Measurements from ENCODE around the gene ARFGEF3. TPM values are rescaled to one million over a fixed set of nuclear protein-coding genes. Genes with fewer than 3 reads are reported as not detected.

The ARFGEF3 gene
- total RNA-seq, 1 experiment from 2014 or later: 7.8 TPM

- CTCF ChIA-PET: no interaction called here
- no TSS peak for BruUV-seq (replicated peaks)
These were observed 56.7 kb downstream of the ARFGEF3 start, which contains the start of gene PBOV1 for GRCh38 chr6:138218449-138218848. TSS of gene PBOV1 (minus strand) at chr6:138218491. CDS start at chr6:138218395, 96 bp downstream.

GRCh38 chr6:138219398-138219797 is 57.7 kb downstream of the ARFGEF3 start:
- no TSS peak for BruUV-seq (replicated peaks)
- CTCF ChIA-PET: no interaction called here

More at GRCh38 chr6:138218449-138218848, 56.7 kb downstream of the ARFGEF3 start, which contains the start of gene PBOV1:
- no peak for TF ChIP-seq CTCF (conservative IDR thresholded peaks at IDR 0.05; ENCODE audit: low read depth, low read length)
- TF ChIP-seq EZH2 (IDR thresholded peaks at IDR 0.05; ENCODE audit: low read length, unreplicated experiment): no peak
- TF ChIP-seq EZH2phosphoT487 (IDR thresholded peaks at IDR 0.05; ENCODE audit: borderline replicate concordance, low read length): no peak
- no peaks in the 10 kb centered on the region for H3K27me3 ChIP-seq (ENCODE audit: low read length)
- no peak within 1 kb of the TSS for H3K9ac ChIP-seq (ENCODE audit: low read length)
- H4K20me1 ChIP-seq (ENCODE audit: low read length): no peaks in the 10 kb centered on the region
- DNase-seq (no peak), ATAC-seq (no peak)
- no peak within 1 kb of the TSS for H3K4me3 ChIP-seq (ENCODE audit: low read length)
- H3K79me2 ChIP-seq (ENCODE audit: low read length): no peaks in the 10 kb centered on the region
- no peak within 1 kb of the TSS for H2AFZ ChIP-seq (ENCODE audit: low read length)
- H3K9me2 ChIP-seq (replicated peaks; ENCODE audit: low read length): no peaks in the 10 kb centered on the region
- no peaks in the 10 kb centered on the region for H3K4me1 ChIP-seq (ENCODE audit: insufficient read depth, low read length)
- no peak within 1 kb of the TSS for H3K4me2 ChIP-seq (ENCODE audit: low read length)
- intact Hi-C loops (cut with micrococcal nuclease): no loop called here
- no peaks in the 10 kb centered on the region for H3K36me3 ChIP-seq (ENCODE audit: low read depth, low read length)
- H3K9me3 ChIP-seq (ENCODE audit: low read length): no peaks in the 10 kb centered on the region
- H3K27ac ChIP-seq (ENCODE audit: low read length): no peak within 1 kb of the TSS
- no peaks in the 10 kb centered on the region for H3F3A ChIP-seq (ENCODE audit: low read length, unreplicated experiment)
- POLR2A ChIA-PET (ENCODE audit: unreplicated experiment): no interaction called here

More at GRCh38 chr6:138219398-138219797, 57.7 kb downstream of the ARFGEF3 start:
- DNase-seq: no peak
- H3K27ac ChIP-seq (ENCODE audit: low read length): no peak overlapping the region
- TF ChIP-seq EZH2 (IDR thresholded peaks at IDR 0.05; ENCODE audit: low read length, unreplicated experiment) (no peak), EZH2phosphoT487 (IDR thresholded peaks at IDR 0.05; ENCODE audit: borderline replicate concordance, low read length) (no peak), CTCF (conservative IDR thresholded peaks at IDR 0.05; ENCODE audit: low read depth, low read length) (no peak)
- POLR2A ChIA-PET (ENCODE audit: unreplicated experiment): no interaction called here
- no peak overlapping the region for H3K9ac ChIP-seq (ENCODE audit: low read length)
- H3K9me3 ChIP-seq (ENCODE audit: low read length): no peaks in the 10 kb centered on the region
- no peak overlapping the region for H3K4me3 ChIP-seq (ENCODE audit: low read length)
- no peaks in the 10 kb centered on the region for H3K79me2 ChIP-seq (ENCODE audit: low read length)
- no peak overlapping the region for H3K4me2 ChIP-seq (ENCODE audit: low read length)
- intact Hi-C loops (cut with micrococcal nuclease): no loop called here
- no peaks in the 10 kb centered on the region for H3K27me3 ChIP-seq (ENCODE audit: low read length)
- no peaks in the 10 kb centered on the region for H3K4me1 ChIP-seq (ENCODE audit: insufficient read depth, low read length)
- H3F3A ChIP-seq (ENCODE audit: low read length, unreplicated experiment): no peaks in the 10 kb centered on the region
- H4K20me1 ChIP-seq (ENCODE audit: low read length): no peaks in the 10 kb centered on the region
- H2AFZ ChIP-seq (ENCODE audit: low read length): no peak overlapping the region
- no peak for ATAC-seq
- H3K9me2 ChIP-seq (replicated peaks; ENCODE audit: low read length): no peaks in the 10 kb centered on the region
- H3K36me3 ChIP-seq (ENCODE audit: low read depth, low read length): no peaks in the 10 kb centered on the region
